Stimulated activated CD4-positive, alpha-beta T cell treated with anti-CD3 and anti-CD28 coated beads, Interleukin-1b, Interleukin-23, amount 100 ng/mL, for 1 hour (primary cell): Measurements from ENCODE around the gene FCSK.
"Not testable (repeated sequence)": the region's sequence is repeated elsewhere in the genome, so short reads cannot be mapped to it uniquely, and the experiment has no call there.

Experiments used
- DNase-seq, 2 donors: peaks; one replicate each; pipeline ENCODE4 v3.0.0-alpha.2; 2020; ENCODE audit warnings: low read depth in 2 of 2

The FCSK gene

DNA sequence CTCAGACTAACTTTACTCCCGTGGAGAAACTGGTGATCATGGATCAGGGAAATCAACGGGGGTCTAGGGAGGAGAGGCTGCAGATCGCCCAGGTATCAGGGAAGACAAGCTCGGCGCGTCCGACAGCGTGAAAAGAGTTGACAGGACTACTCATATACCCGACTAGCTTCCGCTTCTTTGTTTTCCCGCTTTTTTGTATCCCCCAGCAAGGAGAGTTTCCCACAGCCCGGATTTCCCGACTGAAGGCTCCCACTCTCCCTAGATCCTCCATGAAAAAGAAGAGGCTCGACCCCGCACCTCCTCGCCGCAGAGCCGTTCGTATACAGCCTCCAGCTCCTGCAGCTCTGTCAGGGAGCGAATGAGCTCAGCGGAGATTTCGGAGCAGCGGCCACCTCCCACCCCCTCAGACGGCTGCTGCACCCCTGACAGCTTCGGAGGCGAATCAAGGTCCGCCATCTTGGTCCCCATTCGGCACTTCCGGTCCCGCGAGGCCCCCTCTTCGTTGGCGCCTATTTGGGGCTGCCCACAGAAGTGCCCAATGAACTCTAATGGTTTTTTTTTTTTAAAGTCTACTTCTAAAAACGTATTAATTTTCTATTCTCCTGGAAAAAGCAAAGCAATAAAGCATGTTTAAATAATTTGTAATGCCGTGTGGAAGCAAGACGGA, 68.8 kb downstream of the FCSK start, which contains the start of gene COG4:
Gene COG4 (minus strand): TSS at position 479 of the 667 bp plus-strand sequence. CDS start 11 bp downstream, at position 468.
- DNase-seq = peak; percentile 73 to 79

DNA sequence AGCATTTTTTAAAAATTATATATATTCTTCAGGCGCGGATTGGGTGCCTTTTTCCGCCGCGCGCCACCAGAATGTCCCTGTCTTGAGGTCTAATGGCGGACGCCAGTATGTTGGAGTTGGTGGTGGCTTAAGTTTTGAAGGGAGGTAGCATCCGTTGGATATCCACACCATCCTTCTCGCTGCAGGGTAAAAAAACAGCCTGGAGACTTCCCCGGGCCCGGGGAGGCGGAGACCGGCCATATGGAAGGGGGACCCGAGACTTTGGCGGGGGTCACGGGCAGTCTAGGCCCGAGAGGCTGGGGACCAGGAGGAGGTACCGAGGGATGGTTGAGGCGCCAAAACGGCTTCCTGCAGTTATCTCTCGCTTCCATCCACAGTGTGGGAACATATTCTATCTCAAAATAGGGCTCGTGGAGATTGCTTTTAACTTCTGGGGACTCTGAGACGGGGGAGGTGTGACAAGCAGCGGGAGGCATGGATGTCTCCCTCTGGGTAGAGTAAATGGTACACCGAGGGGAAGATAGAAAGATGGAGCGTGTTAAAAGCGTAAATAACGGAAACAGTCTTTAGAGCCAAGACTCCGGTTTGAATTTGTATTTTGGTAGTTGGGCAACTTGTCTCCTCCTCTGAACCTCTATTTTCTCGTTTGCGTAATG, 69.5 kb downstream of the FCSK start, which contains the start of gene SF3B3:
Gene SF3B3 (plus strand): TSS at position 74 of the 656 bp plus-strand sequence. CDS start 2,841 bp downstream, outside the sequence.
- DNase-seq = peak; percentile 41 to 44

DNA sequence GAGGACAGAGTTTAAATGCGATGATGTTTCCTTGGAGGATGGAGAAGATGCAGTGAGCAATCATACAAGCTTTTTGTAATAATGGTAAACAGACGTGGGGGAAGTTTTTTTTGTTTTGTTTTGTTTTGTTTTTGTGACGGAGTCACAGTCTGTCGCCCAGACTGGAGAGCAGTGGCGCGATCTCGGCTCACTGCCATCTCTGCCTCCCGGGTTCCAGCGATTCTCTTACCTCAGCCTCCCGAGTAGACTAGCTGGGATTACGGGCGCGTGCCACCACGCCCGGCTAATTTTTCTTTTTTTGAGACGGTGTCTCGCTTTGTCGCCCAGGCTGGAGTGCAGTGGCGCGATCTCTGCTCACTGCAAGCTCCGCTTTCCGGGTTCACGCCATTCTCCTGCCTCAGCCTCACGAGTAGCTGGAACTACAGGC, 70.0 kb downstream of the FCSK start:
- not testable (repeated sequence) for DNase-seq

DNA sequence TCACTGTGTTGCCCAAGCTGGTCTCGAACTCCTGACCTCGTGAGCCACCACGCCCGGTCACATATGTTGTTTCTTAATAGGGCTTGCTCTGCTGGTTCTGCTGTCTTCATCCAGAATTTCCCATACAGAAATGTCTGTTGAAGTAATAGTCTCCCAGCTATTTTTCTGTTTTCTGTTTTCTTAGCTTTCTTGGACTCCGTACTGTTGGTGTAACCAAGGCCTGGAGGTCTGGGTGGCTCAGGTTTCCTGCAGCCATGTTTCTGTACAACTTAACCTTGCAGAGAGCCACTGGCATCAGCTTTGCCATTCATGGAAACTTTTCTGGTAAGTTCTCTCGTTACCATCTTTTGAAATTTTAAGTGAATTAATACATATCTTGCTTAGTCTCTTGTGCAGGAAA, 72.0 kb downstream of the FCSK start:
- DNase-seq = no peak

DNA sequence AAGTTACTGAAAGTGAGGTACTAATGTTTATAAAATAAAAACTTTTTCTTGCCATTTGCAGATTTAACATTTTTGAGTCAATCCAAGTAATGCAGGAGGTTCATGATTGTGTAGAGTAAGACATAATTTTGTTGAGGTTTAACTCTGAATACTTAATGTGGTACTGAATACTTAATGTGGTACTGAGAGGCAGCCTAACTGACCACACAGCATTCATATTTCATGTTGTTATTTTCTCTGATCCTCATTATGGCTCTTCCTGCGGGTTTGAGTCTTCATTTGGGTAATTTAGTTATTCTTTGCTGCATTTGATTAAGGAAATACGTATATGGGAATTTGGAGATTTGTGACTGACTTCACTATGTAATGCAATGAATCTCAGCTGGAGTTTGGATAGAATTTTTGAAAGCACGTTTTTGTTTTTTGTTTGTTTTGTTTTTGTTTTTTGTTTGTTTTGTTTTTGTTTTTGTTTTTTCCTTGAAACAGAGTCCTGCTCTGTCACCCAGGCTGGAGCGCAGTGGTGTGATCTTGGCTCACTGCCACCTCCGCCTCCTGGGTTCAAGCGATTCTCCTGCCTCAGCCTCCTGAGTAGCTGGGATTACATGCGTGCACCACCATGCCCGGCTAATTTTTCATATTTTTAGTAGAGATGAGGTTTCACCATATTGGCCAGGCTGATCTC, 73.1 kb downstream of the FCSK start:
- DNase-seq = no peak

DNA sequence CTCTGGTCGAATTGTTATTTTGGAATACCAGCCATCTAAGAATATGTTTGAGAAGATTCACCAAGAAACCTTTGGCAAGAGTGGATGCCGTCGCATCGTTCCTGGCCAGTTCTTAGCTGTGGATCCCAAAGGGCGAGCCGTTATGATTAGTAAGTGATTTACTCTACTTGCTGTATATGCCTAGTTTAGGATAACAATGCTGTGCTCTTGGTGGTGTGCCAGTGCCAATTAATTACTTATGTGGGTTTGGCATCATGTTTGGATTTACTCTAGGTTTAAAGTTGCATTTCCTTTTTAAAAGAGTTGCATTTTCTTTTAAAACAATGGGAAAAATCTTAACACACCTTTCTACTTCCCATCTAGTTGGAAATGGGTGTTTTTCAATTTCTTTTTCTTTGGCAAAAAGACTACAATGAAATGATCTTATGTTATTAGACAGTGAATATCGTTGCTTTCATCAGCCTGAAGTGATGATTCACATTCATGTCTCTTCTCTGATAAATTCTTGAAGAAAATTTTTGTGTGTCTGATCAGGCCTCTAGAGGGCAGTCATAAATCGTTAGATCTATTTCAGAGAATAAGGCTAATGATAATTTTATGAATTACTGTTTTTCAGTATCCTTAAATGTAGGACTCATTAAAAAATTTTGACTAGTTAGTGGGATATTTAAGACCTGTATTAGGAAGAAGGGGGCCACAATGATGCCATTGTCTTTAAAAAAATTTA, 74.8 kb downstream of the FCSK start:
- DNase-seq = no peak
